Hematopoietic multipotent progenitor cell (in vitro differentiated cells): ENCODE results near the gene TMEM151A. TPM values are rescaled to one million over a fixed set of nuclear protein-coding genes. Genes with fewer than 3 reads are reported as not detected.
"Not testable (repeated sequence)": the region's sequence is repeated elsewhere in the genome, so short reads cannot be mapped to it uniquely, and the experiment has no call there.

Source experiments
- DNase-seq, 3 donors: peaks; one replicate each; pipeline ENCODE4 v3.0.0-alpha.2; 2011 to 2015; ENCODE audit warnings: low read depth in 2 of 3, low spot score in 2 of 3
- total RNA-seq: library from RNA; depleted of rRNA; stranded (reverse); fragments of >200 nt; gene quantifications from one replicate; pipeline ENCODE4 v1.2.3, GENCODE V29; 2012

The TMEM151A gene
- total RNA-seq, 1 donor: 0.27 TPM

- no peak for DNase-seq
Observed at GRCh38 chr11:66297610-66298009, 5.9 kb downstream of the TMEM151A start.

DNA sequence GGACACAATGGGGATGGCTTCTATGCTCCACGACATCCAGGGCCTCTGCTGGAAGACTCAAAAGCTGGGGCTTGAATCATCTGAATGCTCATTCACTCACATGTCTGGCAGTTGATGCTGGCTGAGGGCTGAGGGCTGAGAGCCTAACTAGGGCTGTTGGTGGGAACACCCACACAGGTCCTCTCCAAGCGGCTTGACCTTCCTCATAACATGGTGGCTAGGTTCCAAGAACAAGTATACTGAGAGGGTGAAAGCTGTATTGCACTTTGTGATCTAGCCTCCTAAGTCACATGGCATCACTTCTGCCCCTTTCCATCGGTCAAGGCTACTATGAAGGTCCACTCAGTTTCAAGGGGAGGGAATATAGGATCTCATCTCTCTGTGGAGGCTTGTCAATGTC is 7.5 kb downstream of the TMEM151A start:
- no peak for DNase-seq

GRCh38 chr11:66302656-66303055 is 11.0 kb downstream of the TMEM151A start:
- no peak for DNase-seq

DNA sequence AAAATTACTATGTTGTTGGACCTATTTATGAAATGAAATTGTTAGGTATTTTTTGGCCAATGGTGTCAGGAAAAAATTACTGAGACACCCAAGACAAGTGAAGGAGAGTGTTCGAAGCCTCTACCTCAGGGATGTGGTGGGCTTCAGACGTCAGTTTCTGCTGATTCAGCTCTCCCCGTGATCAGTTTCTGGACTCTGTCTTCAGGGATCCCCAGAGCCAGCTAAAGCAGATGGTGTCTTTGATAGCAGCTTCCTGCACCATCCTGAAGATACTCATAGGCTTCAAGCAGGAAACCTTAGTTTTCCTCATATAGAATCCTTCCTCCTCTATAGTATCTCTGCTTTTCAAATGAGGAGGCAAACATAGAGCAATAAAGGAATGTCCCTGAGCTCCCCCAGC is 17.8 kb downstream of the TMEM151A start:
- DNase-seq: no peak

DNA sequence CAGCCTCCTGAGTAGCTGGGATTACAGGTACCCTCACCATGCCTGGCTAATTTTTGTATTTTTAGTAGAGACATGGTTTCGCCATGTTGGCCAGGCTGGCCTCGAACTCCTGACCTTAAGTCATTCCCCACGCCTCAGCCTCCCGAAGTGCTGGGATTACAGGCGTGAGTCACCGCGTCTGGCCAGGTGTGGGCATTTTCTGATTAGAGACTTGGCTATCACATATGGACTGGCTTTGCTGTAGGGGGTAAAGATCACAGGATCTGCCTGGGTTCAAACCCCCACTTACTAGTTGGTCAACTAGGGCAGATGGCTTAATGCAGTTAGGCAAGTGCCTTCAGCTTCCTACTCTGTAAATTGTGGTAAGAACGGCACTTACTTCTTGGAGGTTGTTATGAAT is 18.6 kb downstream of the TMEM151A start:
- no peak for DNase-seq

DNA sequence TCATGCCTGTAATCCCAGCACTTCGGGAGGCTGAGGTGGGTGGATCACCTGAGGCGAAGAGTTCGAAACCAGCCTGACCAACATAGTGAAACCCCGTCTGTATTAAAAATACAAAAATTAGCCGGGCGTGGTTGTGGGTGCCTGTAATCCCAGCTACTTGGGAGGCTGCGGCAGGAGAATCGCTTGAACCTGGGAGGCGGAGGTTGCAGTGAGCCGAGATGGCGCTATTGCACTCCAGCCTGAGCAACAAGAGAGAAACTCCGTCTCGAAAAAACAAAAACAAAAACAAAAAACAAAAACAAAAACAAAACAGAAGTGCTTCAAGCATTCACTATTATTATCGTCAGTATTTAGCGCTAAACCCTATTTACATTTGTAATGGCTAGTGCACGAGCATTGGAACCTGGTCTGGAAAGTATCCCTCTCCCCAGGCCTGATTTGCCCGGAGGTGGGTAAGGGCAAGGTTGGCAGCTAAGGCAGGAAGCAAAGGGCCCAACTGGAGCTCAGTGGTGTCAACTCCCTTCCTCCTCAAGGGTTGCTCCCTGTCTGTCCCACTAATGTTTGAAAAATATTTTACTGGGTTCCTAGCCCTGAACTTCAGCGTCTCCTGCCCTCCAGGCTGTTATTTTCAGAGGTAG is 19.2 kb downstream of the TMEM151A start:
- DNase-seq: not testable (repeated sequence)

- DNase-seq: no peak
Observed at GRCh38 chr11:66311470-66311964, 19.8 kb downstream of the TMEM151A start.

DNA sequence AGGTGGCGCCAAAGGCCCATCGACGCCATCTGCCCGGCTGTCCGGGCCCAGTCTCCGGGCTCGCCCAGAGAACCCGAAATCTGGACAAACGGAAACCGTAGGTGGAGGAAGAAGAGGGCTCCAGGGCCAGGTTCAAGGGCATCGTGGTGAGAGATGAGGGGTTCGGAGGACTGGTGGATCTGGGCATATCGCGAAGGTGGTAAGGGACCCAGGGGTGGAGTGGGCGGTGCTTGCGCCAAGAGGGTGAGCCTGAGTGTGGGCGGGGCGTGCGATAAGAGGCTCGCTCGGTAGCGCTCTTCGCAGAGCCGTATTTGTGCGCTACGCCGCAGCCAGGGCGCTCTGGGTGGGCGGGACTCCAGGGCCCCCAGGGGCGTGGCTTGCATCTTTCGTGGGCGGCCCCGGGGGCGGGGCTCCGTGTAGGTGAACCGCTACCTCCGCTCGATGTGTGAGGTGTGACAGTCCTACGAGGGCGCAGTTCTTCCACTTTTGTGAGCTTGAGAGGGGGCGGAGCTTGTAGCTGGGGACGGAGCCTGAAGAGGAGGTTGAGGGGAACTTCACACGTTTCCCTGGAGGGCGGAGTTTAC is 20.4 kb downstream of the TMEM151A start:
- DNase-seq: peak; percentile 95 to 99 (median 96)

DNA sequence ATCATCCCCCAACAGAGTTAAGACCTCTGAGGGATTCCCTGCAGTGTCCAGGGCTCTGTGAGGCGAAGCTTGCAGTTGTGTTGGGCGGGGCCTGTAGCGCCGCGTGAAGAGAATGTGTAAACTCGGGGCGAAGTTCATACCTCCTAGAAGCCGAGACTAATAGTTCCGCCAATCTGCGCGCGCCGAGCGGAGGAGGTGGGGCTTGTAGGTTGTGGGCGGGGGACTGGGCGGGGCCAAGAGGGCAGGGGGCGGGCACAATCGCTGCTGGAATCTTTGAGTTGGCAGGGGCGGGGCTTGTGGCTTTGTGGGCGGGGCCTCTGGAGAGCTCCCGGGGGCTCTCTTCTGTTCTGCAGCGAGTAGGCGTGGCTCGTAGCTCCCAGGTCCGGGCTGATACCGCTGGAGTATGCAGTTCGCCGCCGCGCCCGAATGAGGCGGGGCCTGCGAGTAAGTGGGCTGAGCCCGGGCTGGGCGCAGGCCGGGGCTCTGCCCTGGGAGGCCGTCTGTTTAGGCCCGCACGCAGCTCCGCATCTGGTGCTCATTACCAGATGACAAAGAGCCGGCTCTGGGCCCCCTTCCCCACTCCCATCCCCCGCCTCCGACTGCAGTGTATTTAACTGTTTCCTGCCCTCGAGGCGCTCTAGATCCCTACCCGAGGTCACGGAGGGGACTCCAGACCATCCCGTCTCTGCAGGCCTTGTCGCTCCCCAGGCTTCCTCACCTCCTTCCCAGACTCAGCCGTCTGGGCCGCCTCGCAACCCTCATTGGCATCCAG is 21.0 kb downstream of the TMEM151A start:
- peak; percentile 92 to 98 (median 97) for DNase-seq

DNA sequence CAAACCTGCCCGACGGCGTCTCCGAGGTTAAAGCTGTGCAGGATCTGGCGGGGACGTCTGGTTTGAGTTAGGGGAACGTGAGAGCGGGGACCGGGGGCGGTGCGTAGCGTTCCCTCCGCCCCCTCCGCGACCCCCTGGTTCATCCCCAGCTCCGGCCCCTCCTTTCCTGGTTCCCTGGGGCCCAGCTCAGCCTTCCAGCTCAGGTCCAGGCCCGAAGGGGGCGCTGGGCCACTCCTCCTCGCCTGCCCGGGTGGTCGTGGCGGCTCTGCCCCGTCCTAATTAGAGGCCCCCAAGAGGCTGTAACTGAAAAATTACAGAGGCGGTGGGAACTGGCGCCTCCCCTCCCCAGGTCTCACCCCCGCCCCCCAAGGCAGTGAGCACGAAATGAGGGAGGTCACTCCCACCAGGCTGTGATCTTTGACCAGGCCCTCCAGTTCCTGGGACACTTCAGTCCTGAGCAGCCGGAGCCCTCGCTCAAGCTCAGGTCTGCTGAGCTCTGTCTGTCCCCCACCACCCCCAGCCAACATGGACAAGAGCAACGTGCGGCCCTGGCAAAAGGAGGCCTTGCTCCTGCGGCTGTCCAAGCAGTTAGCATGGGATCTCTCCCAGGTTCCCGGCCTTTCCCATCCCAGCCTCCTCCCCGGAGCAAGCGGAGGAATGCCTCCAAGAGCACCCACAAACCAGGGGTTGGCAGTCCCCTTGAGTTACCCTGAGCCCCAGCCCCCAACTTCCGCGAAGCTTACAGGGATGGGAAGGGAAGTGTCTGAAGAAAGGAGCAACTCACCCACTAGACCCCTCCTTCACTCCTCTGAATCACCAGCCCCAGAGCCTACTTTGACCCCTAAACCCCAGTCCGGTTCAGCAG is 21.9 kb downstream of the TMEM151A start:
- no peak for DNase-seq

DNA sequence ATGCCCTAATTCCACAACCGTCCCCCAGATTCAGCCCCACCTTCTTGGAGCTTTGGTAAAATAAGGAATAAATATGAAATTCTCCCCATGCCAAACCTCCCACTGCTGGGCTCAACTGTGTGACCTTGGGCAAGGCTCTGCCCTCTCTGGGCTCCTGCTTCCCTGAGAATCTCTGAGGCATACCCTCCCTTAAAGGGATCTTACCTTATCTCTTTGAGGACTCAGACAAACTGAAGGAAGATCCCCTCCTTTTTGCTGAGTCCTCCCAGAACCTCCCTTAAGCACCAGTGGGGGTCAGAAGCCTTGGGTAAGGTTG is 22.4 kb downstream of the TMEM151A start:
- DNase-seq: no peak

- DNase-seq: no peak
Observed at GRCh38 chr11:66314561-66315497, 23.1 kb downstream of the TMEM151A start.

GRCh38 chr11:66315498-66315885 is 23.8 kb downstream of the TMEM151A start:
- no peak for DNase-seq

- no peak for DNase-seq
Observed at GRCh38 chr11:66315921-66316811, 24.5 kb downstream of the TMEM151A start.

DNA sequence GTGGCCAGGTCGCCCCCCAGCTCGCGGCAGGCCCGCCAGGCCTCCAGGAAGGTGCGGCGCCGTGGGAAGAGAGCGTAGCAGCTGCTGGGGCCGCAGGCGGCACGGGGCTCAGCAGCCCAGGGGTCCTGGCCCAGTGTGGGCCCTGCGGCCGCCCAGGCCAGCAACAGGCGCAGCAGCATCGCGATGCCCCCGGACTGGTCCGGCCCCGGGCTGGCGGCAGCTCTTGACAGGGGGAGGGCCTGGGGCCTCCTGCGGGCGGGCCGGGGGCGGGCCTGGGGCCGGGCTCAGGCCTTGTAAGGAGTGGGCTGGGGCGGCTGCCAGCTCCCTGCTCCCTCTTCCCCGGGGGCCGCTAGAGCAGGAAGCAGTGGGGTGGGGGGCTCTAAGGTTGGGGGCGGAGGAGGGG is 25.2 kb downstream of the TMEM151A start, which contains the start of gene CD248:
TSS of gene CD248 (minus strand) at position 196 of the 403 bp plus-strand sequence. CDS start at position 179, 17 bp downstream.
- no peak for DNase-seq

DNA sequence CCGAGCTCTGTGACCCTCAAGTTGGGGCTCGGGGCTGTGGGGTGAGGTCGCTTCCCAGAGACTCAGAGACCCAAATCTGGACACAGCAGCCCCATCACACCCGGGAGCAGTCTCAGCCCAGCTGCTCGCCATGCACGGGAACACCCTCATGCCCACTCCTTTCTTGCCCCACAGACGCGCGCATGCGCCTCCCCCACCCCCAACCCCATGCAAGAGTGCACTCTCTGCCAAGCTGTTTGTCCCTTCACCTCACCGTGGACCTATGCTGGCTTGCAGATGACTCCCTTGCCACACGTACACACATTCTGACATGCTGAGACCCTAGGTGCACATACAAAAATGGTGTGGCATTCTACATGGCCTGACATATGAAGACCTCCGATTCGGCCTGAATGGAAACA is 25.6 kb downstream of the TMEM151A start:
- peak in 2 of 3 donors; percentile 43 to 45 for DNase-seq

- DNase-seq: peak in 2 of 3 donors; percentile 51 to 71
Observed at GRCh38 chr11:66317723-66318599, 26.3 kb downstream of the TMEM151A start.

DNA sequence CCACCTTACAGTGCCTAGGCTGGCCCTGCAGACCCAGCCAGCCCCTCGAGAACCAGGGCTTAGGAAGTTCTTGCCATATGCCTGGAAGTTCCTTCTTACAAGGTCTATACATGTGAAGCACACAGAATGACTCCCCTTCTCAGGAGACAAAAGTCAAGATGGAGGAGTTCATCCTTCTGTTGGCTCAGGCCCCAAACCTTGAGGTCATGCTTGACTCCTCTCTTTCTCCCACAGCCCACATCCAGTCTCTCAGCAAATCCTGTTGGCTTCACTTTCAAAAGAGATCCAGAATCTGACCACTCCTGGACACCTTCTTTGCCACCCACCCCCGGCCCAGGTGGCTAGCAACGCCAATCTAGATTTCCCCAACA is 26.9 kb downstream of the TMEM151A start:
- DNase-seq: no peak
